A673 (cell line): ENCODE measurements around the gene NPM3.

ENCODE experiments used
- EZH2 ChIP-seq: fragments of 200-600 bp; sonication (generic); IDR thresholded peaks from 2 replicates; pipeline ENCODE4 v1.6.1; 2017; ENCODE audit warnings: borderline replicate concordance, low read depth, mild to moderate bottlenecking, mixed read lengths, antibody characterized with exemption, low read length; ENCODE audit not compliant: poor library complexity, severe bottlenecking
- TF ChIP-seq, protein P1 (sequence below): fragments of 300-800, 200-600 bp; sonication (generic); conservative IDR thresholded peaks from 2 replicates; pipeline ENCODE4 v1.5.1; 2017; ENCODE audit warnings: low read depth, mild to moderate bottlenecking, antibody characterized with exemption, low read length, moderate library complexity, mixed read lengths

DNA sequence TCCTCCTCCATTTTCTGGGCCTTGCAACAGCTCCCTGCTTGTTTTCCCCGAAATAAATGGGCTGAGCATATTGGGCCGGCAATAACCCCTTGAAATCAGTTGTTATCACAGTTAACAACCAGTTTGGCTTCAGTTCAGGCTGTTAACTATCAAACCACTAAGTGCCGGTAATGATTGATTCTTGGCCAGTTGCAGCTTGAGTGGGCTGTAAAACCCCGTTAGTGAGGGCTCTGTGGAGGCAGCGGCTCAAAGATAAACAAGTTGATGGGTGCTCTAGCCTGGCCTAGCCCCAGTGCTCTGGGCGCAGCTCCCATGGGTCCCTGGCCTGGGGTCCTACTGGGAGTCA is 15.7 kb downstream of the NPM3 start:
- TF ChIP-seq, protein P1, sequence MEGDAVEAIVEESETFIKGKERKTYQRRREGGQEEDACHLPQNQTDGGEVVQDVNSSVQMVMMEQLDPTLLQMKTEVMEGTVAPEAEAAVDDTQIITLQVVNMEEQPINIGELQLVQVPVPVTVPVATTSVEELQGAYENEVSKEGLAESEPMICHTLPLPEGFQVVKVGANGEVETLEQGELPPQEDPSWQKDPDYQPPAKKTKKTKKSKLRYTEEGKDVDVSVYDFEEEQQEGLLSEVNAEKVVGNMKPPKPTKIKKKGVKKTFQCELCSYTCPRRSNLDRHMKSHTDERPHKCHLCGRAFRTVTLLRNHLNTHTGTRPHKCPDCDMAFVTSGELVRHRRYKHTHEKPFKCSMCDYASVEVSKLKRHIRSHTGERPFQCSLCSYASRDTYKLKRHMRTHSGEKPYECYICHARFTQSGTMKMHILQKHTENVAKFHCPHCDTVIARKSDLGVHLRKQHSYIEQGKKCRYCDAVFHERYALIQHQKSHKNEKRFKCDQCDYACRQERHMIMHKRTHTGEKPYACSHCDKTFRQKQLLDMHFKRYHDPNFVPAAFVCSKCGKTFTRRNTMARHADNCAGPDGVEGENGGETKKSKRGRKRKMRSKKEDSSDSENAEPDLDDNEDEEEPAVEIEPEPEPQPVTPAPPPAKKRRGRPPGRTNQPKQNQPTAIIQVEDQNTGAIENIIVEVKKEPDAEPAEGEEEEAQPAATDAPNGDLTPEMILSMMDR = no peak
- TF ChIP-seq EZH2 = no peak
